AG04450 (cell line): Measurements from ENCODE around the gene MAG. TPM values are rescaled to one million over a fixed set of nuclear protein-coding genes. Genes with fewer than 3 reads are reported as not detected.

Experiments used
- CTCF ChIA-PET: fragments of 300-600, 350-600 bp; formaldehyde crosslinking; extraction: SDS; loops from one replicate; lab custom pipeline; 2022; ENCODE audit warnings: antibody characterized with exemption, inconsistent platforms; lab: Charles Lee
- POLR2A ChIA-PET: fragments of 350-600 bp; formaldehyde crosslinking; extraction: SDS; loops from one replicate; lab custom pipeline; 2021; ENCODE audit warnings: antibody characterized with exemption, inconsistent platforms; lab: Yijun Ruan, JAX
- DNase-seq: peaks from one replicate; pipeline ENCODE4 v3.0.0-alpha.2; 2011; ENCODE audit warnings: low read depth, low spot score
- H3K27ac ChIP-seq: one replicate; pipeline ENCODE4 v1.5.1; 2012; ENCODE audit warnings: low read depth, low read length, control low read depth
- H3K27me3 ChIP-seq: one replicate; pipeline ENCODE4 v1.6.0; 2012; ENCODE audit warnings: low read length; ENCODE audit not compliant: control insufficient read depth, insufficient read depth
- H3K4me3 ChIP-seq: 2 replicates; pipeline ENCODE4 v1.5.1; 2011; ENCODE audit warnings: mild to moderate bottlenecking, low read depth, low read length, control low read depth
- H3K9me3 ChIP-seq: 2 replicates; pipeline ENCODE4 v1.5.1; 2012; ENCODE audit warnings: low read length; ENCODE audit not compliant: control insufficient read depth, insufficient read depth
- CTCF ChIP-seq: IDR thresholded peaks from 2 replicates; pipeline ENCODE4 v1.5.1; 2011; ENCODE audit warnings: low read depth, low read length, control low read depth, inconsistent platforms
- polyA plus RNA-seq: library from polyadenylated mRNA; depleted of rRNA; stranded (reverse); fragments of >200 nt; gene quantifications from 2 replicates; pipeline ENCODE4 v1.2.3, GENCODE V29; 2011

Gene MAG
- polyA plus RNA-seq, 1 experiment, result not detected

- ChIA-PET POLR2A (no interaction called here), CTCF (no interaction called here)
- DNase-seq, result no peak
- Histone ChIP-seq H3K27me3 (peaks cover 4% of the 10 kb centered on the region), H3K4me3 (no peak overlapping the region), H3K27ac (no peak overlapping the region), H3K9me3 (peaks cover 4% of the 10 kb centered on the region; the same call in 1 of the 2 replicates)
- no peak for TF ChIP-seq CTCF
Observed at GRCh38 chr19:35309481-35310279, 17.7 kb downstream of the MAG start.

GRCh38 chr19:35310331-35310730 is 18.4 kb downstream of the MAG start:
- POLR2A ChIA-PET, result no interaction called here
- H3K4me3 ChIP-seq, result no peak overlapping the region
- H3K27me3 ChIP-seq, result peaks cover 2% of the 10 kb centered on the region
- TF ChIP-seq CTCF, result no peak
- no peak for DNase-seq
- CTCF ChIA-PET, result no interaction called here
- no peak overlapping the region for H3K27ac ChIP-seq
- H3K9me3 ChIP-seq, result peaks cover 4% of the 10 kb centered on the region; the same call in 1 of the 2 replicates

GRCh38 chr19:35310811-35311465 is 19.0 kb downstream of the MAG start:
- DNase-seq, result no peak
- no peak for TF ChIP-seq CTCF
- Histone ChIP-seq H3K9me3 (peaks cover 4% of the 10 kb centered on the region; the same call in 1 of the 2 replicates), H3K27ac (no peak overlapping the region), H3K4me3 (no peak overlapping the region), H3K27me3 (peaks cover 2% of the 10 kb centered on the region)
- ChIA-PET CTCF (no interaction called here), POLR2A (no interaction called here)

GRCh38 chr19:35311901-35312665 is 20.1 kb downstream of the MAG start:
- peaks cover 2% of the 10 kb centered on the region for H3K27me3 ChIP-seq
- CTCF ChIA-PET, result no interaction called here
- TF ChIP-seq CTCF, result no peak

More at GRCh38 chr19:35311901-35312665, 20.1 kb downstream of the MAG start:
- Histone ChIP-seq H3K27ac (no peak overlapping the region), H3K4me3 (no peak overlapping the region), H3K9me3 (peaks cover 4% of the 10 kb centered on the region; the same call in 1 of the 2 replicates)
- no peak for DNase-seq
- POLR2A ChIA-PET, result no interaction called here
